Psoas muscle (tissue), 8 donors: ENCODE data around the gene CRADD. TPM values are rescaled to one million over a fixed set of nuclear protein-coding genes. Genes with fewer than 3 reads are reported as not detected.

Source experiments
- ATAC-seq, 4 donors: fragments of 200-7000 bp; cut with Tn5 transposase; one replicate each; pipeline ENCODE4 v1.9.1; 2020; ENCODE audit warnings: moderate library complexity in 3 of 4, mild to moderate bottlenecking in 2 of 4
- DNase-seq, 2 donors: peaks; one replicate each; pipeline ENCODE4 v3.0.0-alpha.2; 2020
- H3K27ac ChIP-seq: fragments of 200-600 bp; one replicate; pipeline ENCODE4 v1.8.0; 2022
- H3K27me3 ChIP-seq, 3 donors: fragments of 200-600 bp in 1 of 3; one replicate each; pipeline versions ENCODE4 v1.6.1 to v1.8.0; 2013 to 2022; ENCODE audit warnings: low read length in 2 of 3, mild to moderate bottlenecking in 2 of 3, moderate library complexity in 1 of 3; ENCODE audit not compliant: insufficient read depth in 3 of 3
- H3K36me3 ChIP-seq, 2 donors: fragments of 200-600 bp in 1 of 2; one replicate each; pipeline versions ENCODE4 v1.6.1 to v1.8.0; 2013 to 2022; ENCODE audit warnings: low read depth in 1 of 2, mild to moderate bottlenecking in 1 of 2, moderate library complexity in 1 of 2; ENCODE audit not compliant: insufficient read depth in 1 of 2
- H3K4me1 ChIP-seq: fragments of 200-600 bp; one replicate; pipeline ENCODE4 v1.8.0; 2022
- H3K4me3 ChIP-seq: fragments of 200-600 bp; one replicate; pipeline ENCODE4 v1.8.0; 2022; ENCODE audit warnings: mild to moderate bottlenecking
- H3K9me3 ChIP-seq: fragments of 200-600 bp; one replicate; pipeline ENCODE4 v1.8.0; 2022
- WGBS, 3 donors: extraction: QIAGEN DNeasy Blood & Tissue Kit; methylation state at CpG; one replicate each; pipeline versions ENCODE4 v1.1.6 to v1.1.7; 2013; 5-methylcytosine and 5-hydroxymethylcytosine counted together
- intact Hi-C, 2 donors: fragments of 100-400 bp; cut with DNase I; formaldehyde crosslinking; loops; one replicate each; pipeline versions ENCODE4 v1.11.0 to v1.14.2; 2022
- polyA plus RNA-seq, 3 donors: library from polyadenylated mRNA; stranded (reverse); fragments of 200-250 nt; gene quantifications; one replicate each; pipeline ENCODE4 v1.2.3, GENCODE V29; 2013
- total RNA-seq, 4 donors: library from RNA; stranded (reverse); fragmentation: NEBNext Ultra II Directional in 2 of 4; extraction: Animal tissue kit (Norgen Biotek cat#: 25700) in 2 of 4; gene quantifications; one replicate each; pipeline versions ENCODE4 v1.2.1 to v1.2.4, GENCODE V29; 2021 to 2023
- TF ChIP-seq, protein P1 (sequence below): fragments of 200-600 bp; IDR thresholded peaks from one replicate; pipeline ENCODE4 v1.8.0; 2022; ENCODE audit warnings: antibody characterized with exemption
- donor health status: healthy with polysubstance abuse.
- donor health status: DM: no; HTN: no; CAD: no; lungs with moderate emphysema.
- donor health status: Bipolar disorder and iron deficiency.
- donor health status: healthy.
- donor health status: DM: yes; HTN: yes; CAD: no.
- donor health status: DM: no; HTN: no; CAD: no.
- donor health status: DM: no; HTN: no; CAD: no.
- donor health status: DM: yes; HTN: yes; CAD: no.

CRADD gene
- total and polyA plus RNA-seq, 7 donors, result 11.0 to 21.1 (median 12.7) TPM

DNA sequence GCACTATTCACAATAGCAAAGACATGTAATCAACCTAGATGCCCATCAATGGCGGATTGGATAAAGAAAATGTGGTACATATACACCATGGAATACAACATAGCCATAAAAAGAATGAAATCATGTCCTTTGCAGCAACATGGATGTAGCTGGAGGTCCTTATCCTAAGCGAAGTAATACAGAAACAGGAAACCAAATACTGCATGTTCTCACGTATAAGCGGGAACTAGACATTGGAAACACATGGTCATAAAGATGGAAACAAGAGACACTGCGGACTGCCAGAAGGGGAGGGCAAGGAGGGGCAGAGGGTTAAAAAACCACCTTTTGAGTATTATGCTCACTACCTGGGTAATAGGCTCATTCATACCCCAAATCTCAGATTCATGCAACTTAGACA lies 237.1 kb downstream of the CRADD start:
- H3K27ac ChIP-seq, result no peak overlapping the region
- no peaks in the 10 kb centered on the region for H3K9me3 ChIP-seq
- H3K4me1 ChIP-seq, result no peaks in the 10 kb centered on the region
- WGBS, 3 donors, result 96 to 97% (median 96%) methylated on average over 5 of the region's 5 CpGs
- DNase-seq, result no peak
- H3K36me3 ChIP-seq, result no peaks in the 10 kb centered on the region
- TF ChIP-seq, protein P1, sequence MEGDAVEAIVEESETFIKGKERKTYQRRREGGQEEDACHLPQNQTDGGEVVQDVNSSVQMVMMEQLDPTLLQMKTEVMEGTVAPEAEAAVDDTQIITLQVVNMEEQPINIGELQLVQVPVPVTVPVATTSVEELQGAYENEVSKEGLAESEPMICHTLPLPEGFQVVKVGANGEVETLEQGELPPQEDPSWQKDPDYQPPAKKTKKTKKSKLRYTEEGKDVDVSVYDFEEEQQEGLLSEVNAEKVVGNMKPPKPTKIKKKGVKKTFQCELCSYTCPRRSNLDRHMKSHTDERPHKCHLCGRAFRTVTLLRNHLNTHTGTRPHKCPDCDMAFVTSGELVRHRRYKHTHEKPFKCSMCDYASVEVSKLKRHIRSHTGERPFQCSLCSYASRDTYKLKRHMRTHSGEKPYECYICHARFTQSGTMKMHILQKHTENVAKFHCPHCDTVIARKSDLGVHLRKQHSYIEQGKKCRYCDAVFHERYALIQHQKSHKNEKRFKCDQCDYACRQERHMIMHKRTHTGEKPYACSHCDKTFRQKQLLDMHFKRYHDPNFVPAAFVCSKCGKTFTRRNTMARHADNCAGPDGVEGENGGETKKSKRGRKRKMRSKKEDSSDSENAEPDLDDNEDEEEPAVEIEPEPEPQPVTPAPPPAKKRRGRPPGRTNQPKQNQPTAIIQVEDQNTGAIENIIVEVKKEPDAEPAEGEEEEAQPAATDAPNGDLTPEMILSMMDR, result no peak
- no peak overlapping the region for H3K4me3 ChIP-seq
- H3K27me3 ChIP-seq, result no peaks in the 10 kb centered on the region
- ATAC-seq, result no peak
- intact Hi-C loops, result no loop called here

DNA sequence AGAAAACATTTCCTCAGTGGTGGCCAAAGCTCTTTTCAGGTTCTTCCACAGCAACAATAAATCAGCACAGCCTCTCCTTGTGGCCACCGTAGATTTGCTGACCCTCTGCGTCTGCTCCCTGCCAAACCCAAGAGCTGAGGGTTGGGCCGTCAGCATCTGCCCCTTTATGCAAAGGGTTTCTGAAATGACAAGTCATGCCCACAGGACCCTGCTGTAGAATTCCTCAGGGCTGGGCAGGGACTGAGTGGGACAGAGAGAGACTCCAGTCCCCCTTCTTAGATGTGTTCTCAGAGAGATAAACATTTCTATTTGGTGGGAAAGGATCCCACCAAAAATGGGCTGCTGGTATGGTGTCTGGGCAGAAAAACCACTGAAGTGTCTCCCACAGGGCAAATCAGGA lies 238.2 kb downstream of the CRADD start:
- Histone ChIP-seq H3K9me3 (no peaks in the 10 kb centered on the region), H3K27ac (no peak overlapping the region), H3K27me3 (no peaks in the 10 kb centered on the region), H3K4me3 (no peak overlapping the region), H3K4me1 (no peaks in the 10 kb centered on the region), H3K36me3 (no peaks in the 10 kb centered on the region)
- TF ChIP-seq, protein P1, result no peak
- ATAC-seq (no peak), DNase-seq (no peak)
- 86 to 90% (median 88%) methylated on average over 3 of the region's 3 CpGs for WGBS, 3 donors
- intact Hi-C loops, result no loop called here

DNA sequence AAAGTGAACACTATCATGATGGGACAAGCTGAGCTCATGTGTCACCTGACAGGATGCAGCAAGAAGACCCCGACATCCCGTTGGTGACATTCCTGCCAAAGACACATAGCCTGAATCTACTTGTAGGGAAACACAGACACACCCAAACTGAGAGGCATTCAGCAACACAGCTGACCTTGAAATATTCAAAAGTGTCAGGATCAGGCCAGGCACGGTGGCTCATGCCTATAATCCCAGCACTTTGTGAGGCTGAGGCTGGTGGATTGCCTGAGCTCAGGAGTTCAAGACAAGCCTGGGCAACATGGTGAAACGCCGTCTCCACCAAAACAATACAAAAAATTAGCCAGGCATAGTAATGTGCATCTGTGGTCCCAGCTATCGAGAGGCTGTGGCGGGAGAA lies 239.2 kb downstream of the CRADD start:
- no peak for DNase-seq
- TF ChIP-seq, protein P1, result no peak
- Histone ChIP-seq H3K27ac (no peak overlapping the region), H3K4me3 (no peak overlapping the region), H3K4me1 (no peaks in the 10 kb centered on the region), H3K9me3 (no peaks in the 10 kb centered on the region), H3K27me3 (no peaks in the 10 kb centered on the region), H3K36me3 (no peaks in the 10 kb centered on the region)
- WGBS, 3 donors, result 58 to 77% (median 63%) methylated on average over 7 of the region's 7 CpGs
- intact Hi-C loops, result no loop called here
- ATAC-seq, result no peak

- intact Hi-C loops, result no loop called here
- Histone ChIP-seq H3K27ac (no peak overlapping the region), H3K4me1 (no peaks in the 10 kb centered on the region), H3K9me3 (no peaks in the 10 kb centered on the region), H3K36me3 (no peaks in the 10 kb centered on the region), H3K27me3 (no peaks in the 10 kb centered on the region), H3K4me3 (no peak overlapping the region)
- 80 to 90% (median 86%) methylated on average over 6 of the region's 6 CpGs for WGBS, 3 donors
- no peak for DNase-seq
- TF ChIP-seq, protein P1, result no peak
- ATAC-seq, result no peak
These were observed 241.1 kb downstream of the CRADD start for GRCh38 chr12:93918262-93918661.

- TF ChIP-seq, protein P1, result no peak
- Histone ChIP-seq H3K27me3 (no peaks in the 10 kb centered on the region), H3K4me1 (no peaks in the 10 kb centered on the region), H3K4me3 (no peak overlapping the region), H3K27ac (no peak overlapping the region), H3K9me3 (no peaks in the 10 kb centered on the region), H3K36me3 (no peaks in the 10 kb centered on the region)
- 88 to 95% (median 91%) methylated on average over 4 of the region's 4 CpGs for WGBS, 3 donors
- intact Hi-C loops, result no loop called here
- DNase-seq (no peak), ATAC-seq (no peak)
These were observed 241.7 kb downstream of the CRADD start for GRCh38 chr12:93918900-93919299.
